Endothelial cell of umbilical vein (primary cell): ENCODE data around the gene PRSS56. TPM values are rescaled to one million over a fixed set of nuclear protein-coding genes. Genes with fewer than 3 reads are reported as not detected.

Source experiments
- BruUV-seq: library from RNA; stranded (reverse); fragments of 400-500 nt; replicated peaks from 2 replicates; lab custom pipeline; 2021; lab: Mats Ljungman, UMichigan
- CTCF ChIA-PET: fragments of 300-600, 350-600 bp; sonication (Branson Sonifier 250); formaldehyde crosslinking; loops from one replicate; lab custom pipeline; 2021; ENCODE audit warnings: antibody characterized with exemption, inconsistent platforms; lab: Charles Lee
- POLR2A ChIA-PET: fragments of 300-600, 350-600 bp; sonication (Branson Sonifier 250); formaldehyde crosslinking; loops from one replicate; lab custom pipeline; 2021; ENCODE audit warnings: antibody characterized with exemption, inconsistent platforms; lab: Charles Lee
- DNase-seq: peaks from one replicate; pipeline ENCODE4 v3.0.0-alpha.2; 2011; ENCODE audit warnings: low read depth, low spot score
- FAIRE-seq: peaks from 2 replicates; lab custom pipeline; 2011; peaks lifted over from hg19 to GRCh38; lab: Jason Lieb, UNC
- H2AFZ ChIP-seq: 2 replicates; pipeline ENCODE4 v1.6.0; 2012; ENCODE audit warnings: low read depth, low read length, control low read depth, inconsistent platforms
- H3K27ac ChIP-seq: 2 replicates; pipeline ENCODE4 v1.5.1; 2011; ENCODE audit warnings: low read depth, mild to moderate bottlenecking, control low read depth, low read length, moderate library complexity; ENCODE audit not compliant: insufficient read depth
- H3K27me3 ChIP-seq, 2 experiments: 2 replicates each; pipeline versions ENCODE4 v1.6.0 to v1.6.1; 2011; ENCODE audit warnings: low read length in 2 of 2, mixed read lengths in 1 of 2; ENCODE audit not compliant: control insufficient read depth in 2 of 2, insufficient read depth in 2 of 2
- H3K36me3 ChIP-seq, 2 experiments: 2 replicates in 1 of 2; 3 replicates in 1 of 2; pipeline ENCODE4 v1.5.1; 2011; ENCODE audit warnings: low read length in 2 of 2, mild to moderate bottlenecking in 1 of 2, moderate library complexity in 1 of 2; ENCODE audit not compliant: control insufficient read depth in 2 of 2, insufficient read depth in 2 of 2; ENCODE audit errors: extremely low read depth in 1 of 2
- H3K4me1 ChIP-seq: 3 replicates; pipeline ENCODE4 v1.5.1; 2011; ENCODE audit warnings: mild to moderate bottlenecking, low read length; ENCODE audit not compliant: control insufficient read depth, insufficient read depth; ENCODE audit errors: extremely low read depth
- H3K4me2 ChIP-seq: 2 replicates; pipeline ENCODE4 v1.6.1; 2011; ENCODE audit warnings: low read length, control low read depth, mixed read lengths; ENCODE audit not compliant: insufficient read depth
- H3K4me3 ChIP-seq, 3 experiments: fragments of 200-600 bp in 1 of 3; sonication (generic), shearing (Covaris generic) in 1 of 3; replicated peaks in 1 of 3; 2 replicates each; pipeline ENCODE4 v1.5.1; 2011 to 2016; ENCODE audit warnings: control low read depth in 3 of 3, low read length in 3 of 3, mild to moderate bottlenecking in 2 of 3, inconsistent platforms in 1 of 3, low read depth in 1 of 3, moderate library complexity in 1 of 3; ENCODE audit not compliant: insufficient read depth in 1 of 3
- H3K79me2 ChIP-seq: 2 replicates; pipeline ENCODE4 v1.6.0; 2012; ENCODE audit warnings: low read length, inconsistent platforms; ENCODE audit not compliant: control insufficient read depth, insufficient read depth
- H3K9ac ChIP-seq: replicated peaks from 2 replicates; pipeline ENCODE3; 2011; ENCODE audit warnings: low read length, control low read depth; ENCODE audit not compliant: insufficient read depth; ENCODE audit errors: extremely low read depth
- H3K9me1 ChIP-seq: replicated peaks from 3 replicates; pipeline ENCODE4 v1.6.0; 2011; ENCODE audit warnings: mild to moderate bottlenecking, low read length; ENCODE audit not compliant: control insufficient read depth, insufficient read depth; ENCODE audit errors: extremely low read depth
- H3K9me3 ChIP-seq: replicated peaks from 2 replicates; pipeline ENCODE4 v1.5.1; 2012; ENCODE audit warnings: low read length, inconsistent platforms; ENCODE audit not compliant: control insufficient read depth, insufficient read depth
- H4K20me1 ChIP-seq: replicated peaks from 2 replicates; pipeline ENCODE3; 2011; ENCODE audit warnings: mild to moderate bottlenecking, low read length; ENCODE audit not compliant: control insufficient read depth, insufficient read depth; ENCODE audit errors: extremely low read depth
- EZH2 ChIP-seq: IDR thresholded peaks from 2 replicates; pipeline ENCODE4 v1.6.1; 2012; ENCODE audit warnings: borderline replicate concordance, low read depth, mild to moderate bottlenecking, moderate library complexity, low read length, inconsistent platforms; ENCODE audit not compliant: severe bottlenecking
- FOS ChIP-seq: IDR thresholded peaks from 2 replicates; pipeline ENCODE4 v1.6.1; 2011; ENCODE audit warnings: mild to moderate bottlenecking, low read length, moderate library complexity, borderline replicate concordance; ENCODE audit not compliant: insufficient read depth
- GATA2 ChIP-seq: IDR thresholded peaks from 2 replicates; pipeline ENCODE4 v1.7.0; 2011; ENCODE audit warnings: low read depth, mild to moderate bottlenecking, moderate library complexity, mixed read lengths, low read length; ENCODE audit not compliant: insufficient read length, insufficient read depth
- JUN ChIP-seq: IDR thresholded peaks from 2 replicates; pipeline ENCODE4 v1.6.1; 2011; ENCODE audit warnings: borderline replicate concordance, low read depth; ENCODE audit not compliant: insufficient read length, insufficient read depth
- MYC ChIP-seq: IDR thresholded peaks from one replicate; pipeline ENCODE4 v1.6.1; 2011; ENCODE audit warnings: mild to moderate bottlenecking, low read depth, low read length
- POLR2A ChIP-seq: IDR thresholded peaks from 2 replicates; pipeline ENCODE4 v1.6.1; 2012; ENCODE audit warnings: low read depth, mild to moderate bottlenecking, control low read depth, low read length
- POLR2AphosphoS5 ChIP-seq: IDR thresholded peaks from 2 replicates; pipeline ENCODE4 v1.6.1; 2012; ENCODE audit warnings: low read depth, mild to moderate bottlenecking, control low read depth, low read length, moderate library complexity; ENCODE audit not compliant: insufficient read depth
- dilution Hi-C: fragments of 300-500 bp; cut with MboI; formaldehyde crosslinking; loops from one replicate; pipeline ENCODE4 v1.15.0; 2019; ENCODE audit warnings: low sequenced_read_pairs; ENCODE audit not compliant: extremely low pct_ligation_motif_present
- intact Hi-C: fragments of 100-400 bp; cut with micrococcal nuclease; formaldehyde crosslinking; loops from one replicate; pipeline ENCODE4 v1.10.0; 2022
- polyA plus RNA-seq, 4 experiments: library from polyadenylated mRNA; depleted of rRNA in 3 of 4; stranded (reverse) in 3 of 4; unstranded in 1 of 4; fragments of >200 nt; gene quantifications; 2 replicates each; pipeline versions ENCODE4 v1.2.1 to v1.2.3, GENCODE V29; 2011 to 2012; ENCODE audit warnings: missing spikeins in 1 of 4
- total RNA-seq: library from RNA; stranded (reverse); gene quantifications from 2 replicates; pipeline ENCODE4 v1.2.3, GENCODE V29; 2021
- TF ChIP-seq, protein P1 (sequence below): IDR thresholded peaks from 2 replicates; pipeline ENCODE4 v1.6.1; 2011; ENCODE audit not compliant: insufficient read depth, insufficient read length
- TF ChIP-seq, protein P2 (sequence below), 2 donors: IDR thresholded peaks; 1 replicate in 1 of 2; 2 replicates in 1 of 2; pipeline ENCODE4 v1.5.1; 2011; ENCODE audit warnings: low read length in 2 of 2, mild to moderate bottlenecking in 2 of 2, moderate library complexity in 2 of 2, control low read depth in 1 of 2, inconsistent platforms in 1 of 2, low read depth in 1 of 2; ENCODE audit not compliant: insufficient read depth in 1 of 2; ENCODE audit errors: extremely low read depth in 1 of 2

PRSS56 gene
- total and polyA plus RNA-seq, 2 donors (not counting 3 experiments of a cell fraction or from before 2014, with no cell fraction given): not detected

DNA sequence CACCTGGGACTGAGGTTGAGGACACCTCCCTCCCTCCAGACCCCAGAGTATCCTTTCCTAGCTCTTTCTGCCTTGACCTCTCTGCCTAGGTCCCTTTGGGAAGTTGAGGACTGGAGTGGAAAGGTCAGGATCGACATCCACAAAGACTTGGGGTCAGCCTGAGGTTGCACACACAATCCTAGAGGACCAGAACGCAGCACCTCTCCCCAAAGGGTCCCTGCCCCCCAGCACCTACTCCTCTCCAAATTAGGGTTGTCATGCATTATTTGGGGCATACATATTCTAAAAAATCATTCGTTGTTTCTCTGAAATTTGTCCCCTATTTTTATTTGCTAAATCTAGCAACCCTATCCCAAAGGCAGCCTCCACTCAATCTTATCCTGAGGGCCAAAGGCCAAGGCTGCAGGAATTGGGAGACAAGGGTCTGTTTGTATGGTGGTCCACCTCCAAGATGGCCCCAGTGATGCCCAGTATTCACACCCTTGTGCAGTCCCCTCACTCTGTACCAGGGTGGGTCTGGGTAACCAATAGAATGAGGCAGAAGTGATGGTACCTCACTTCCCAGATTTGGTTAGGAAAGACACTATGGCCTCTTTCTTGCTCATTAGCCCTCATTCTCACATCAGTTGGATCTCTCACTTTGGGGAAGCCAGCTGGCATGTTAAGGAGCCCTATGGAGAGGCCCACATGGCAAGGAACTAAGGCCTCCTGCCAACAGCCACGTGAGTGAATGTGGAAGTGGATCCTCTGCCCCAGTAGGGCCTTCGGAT is 15.8 kb downstream of the PRSS56 start:
- TF ChIP-seq MYC (no peak), POLR2AphosphoS5 (no peak), EZH2 (no peak), POLR2A (no peak), FOS (no peak), GATA2 (no peak), JUN (no peak)
- TF ChIP-seq, protein P1, sequence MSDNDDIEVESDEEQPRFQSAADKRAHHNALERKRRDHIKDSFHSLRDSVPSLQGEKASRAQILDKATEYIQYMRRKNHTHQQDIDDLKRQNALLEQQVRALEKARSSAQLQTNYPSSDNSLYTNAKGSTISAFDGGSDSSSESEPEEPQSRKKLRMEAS: no peak
- TF ChIP-seq, protein P2, sequence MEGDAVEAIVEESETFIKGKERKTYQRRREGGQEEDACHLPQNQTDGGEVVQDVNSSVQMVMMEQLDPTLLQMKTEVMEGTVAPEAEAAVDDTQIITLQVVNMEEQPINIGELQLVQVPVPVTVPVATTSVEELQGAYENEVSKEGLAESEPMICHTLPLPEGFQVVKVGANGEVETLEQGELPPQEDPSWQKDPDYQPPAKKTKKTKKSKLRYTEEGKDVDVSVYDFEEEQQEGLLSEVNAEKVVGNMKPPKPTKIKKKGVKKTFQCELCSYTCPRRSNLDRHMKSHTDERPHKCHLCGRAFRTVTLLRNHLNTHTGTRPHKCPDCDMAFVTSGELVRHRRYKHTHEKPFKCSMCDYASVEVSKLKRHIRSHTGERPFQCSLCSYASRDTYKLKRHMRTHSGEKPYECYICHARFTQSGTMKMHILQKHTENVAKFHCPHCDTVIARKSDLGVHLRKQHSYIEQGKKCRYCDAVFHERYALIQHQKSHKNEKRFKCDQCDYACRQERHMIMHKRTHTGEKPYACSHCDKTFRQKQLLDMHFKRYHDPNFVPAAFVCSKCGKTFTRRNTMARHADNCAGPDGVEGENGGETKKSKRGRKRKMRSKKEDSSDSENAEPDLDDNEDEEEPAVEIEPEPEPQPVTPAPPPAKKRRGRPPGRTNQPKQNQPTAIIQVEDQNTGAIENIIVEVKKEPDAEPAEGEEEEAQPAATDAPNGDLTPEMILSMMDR (IDR thresholded peaks at IDR 0.05; ENCODE audit: extremely low read depth in 1 of 2, insufficient read depth in 1 of 2, low read depth in 1 of 2, low read length in 2 of 2): no peak
- H3K9ac ChIP-seq: no peak overlapping the region
- no peaks in the 10 kb centered on the region for H4K20me1 ChIP-seq
- FAIRE-seq: no peak
- ChIA-PET POLR2A (no interaction called here), CTCF (no interaction called here)
- dilution Hi-C loops: no loop called here
- H3K4me1 ChIP-seq: no peaks in the 10 kb centered on the region
- H3K36me3 ChIP-seq: no peaks in the 10 kb centered on the region
- DNase-seq: no peak
- H3K4me3 ChIP-seq: no peak overlapping the region
- no peak overlapping the region for H3K4me2 ChIP-seq
- intact Hi-C loops: no loop called here
- H2AFZ ChIP-seq: no peak overlapping the region
- no peak overlapping the region for H3K27ac ChIP-seq
- H3K79me2 ChIP-seq: no peaks in the 10 kb centered on the region
- no peaks in the 10 kb centered on the region for H3K9me3 ChIP-seq
- no peaks in the 10 kb centered on the region for H3K9me1 ChIP-seq
- BruUV-seq: no TSS peak
- no peaks in the 10 kb centered on the region for H3K27me3 ChIP-seq
